ENCODE measurements around the gene ZNF205. TPM values are rescaled to one million over a fixed set of nuclear protein-coding genes. Genes with fewer than 3 reads are reported as not detected.

Gene ZNF205
- total and polyA plus RNA-seq, 9 of the 15 experiments (the other 6 are each of a cell fraction or from before 2014, with no cell fraction given): 2.4 to 11.8 (median 5.1) TPM; not detected in 2

GRCh38 chr16:3158026-3158509, 45.7 kb downstream of the ZNF205 start (continued):
- TF ChIP-seq RREB1 (CRISPR knock-in tag; IDR thresholded peaks at IDR 0.05) (no peak), ZFX (CRISPR knock-in tag; IDR thresholded peaks at IDR 0.05) (0 out of 2 replicates have a peak, but pooled peaks have one; percentile 4), ZNF584 (CRISPR knock-in tag; IDR thresholded peaks at IDR 0.05; ENCODE audit: low read depth) (no peak), ETV1 (tag; conservative IDR thresholded peaks at IDR 0.05; ENCODE audit: low read depth) (0 out of 2 replicates have a peak, but pooled peaks have one; percentile 6)
